Measurements from ENCODE around the gene RUSF1. TPM values are rescaled to one million over a fixed set of nuclear protein-coding genes. Genes with fewer than 3 reads are reported as not detected.
A peak's percentile ranks its signal among the peaks of the same experiment; 100 is the strongest.

The RUSF1 gene
- total and polyA plus RNA-seq, 10 of the 15 experiments (the other 5 are each of a cell fraction or from before 2014, with no cell fraction given): 0.20 to 46.3 (median 29.7) TPM

GRCh38 chr16:31505483-31505882 is 2.7 kb downstream of the RUSF1 start (continued):
- TF ChIP-seq PKNOX1 (IDR thresholded peaks at IDR 0.05): no peak
- no peak for TF ChIP-seq MYC (IDR thresholded peaks at IDR 0.05; ENCODE audit: insufficient read depth, insufficient read length, insufficient replicate concordance, low read length, severe bottlenecking)
- TF ChIP-seq NFIC (IDR thresholded peaks at IDR 0.05; ENCODE audit: low read depth, low read length): peak; percentile 70
- no peak for TF ChIP-seq POU2F2 (IDR thresholded peaks at IDR 0.05; ENCODE audit: borderline replicate concordance, low read depth, low read length)
- no peak for TF ChIP-seq POLR2AphosphoS5 (IDR thresholded peaks at IDR 0.05; ENCODE audit: low read length)
- TF ChIP-seq NKRF (conservative IDR thresholded peaks at IDR 0.05): no peak
- no peak for TF ChIP-seq BACH1 (IDR thresholded peaks at IDR 0.05; ENCODE audit: borderline replicate concordance)
- TF ChIP-seq BMI1 (IDR thresholded peaks at IDR 0.05; ENCODE audit: borderline replicate concordance): no peak
- no peak for TF ChIP-seq TAF1 (IDR thresholded peaks at IDR 0.05; ENCODE audit: borderline replicate concordance, low read depth, low read length)
- no peak for TF ChIP-seq HCFC1 (IDR thresholded peaks at IDR 0.05; ENCODE audit: low read length)
- no peak for TF ChIP-seq KLF5 (IDR thresholded peaks at IDR 0.05; ENCODE audit: partially characterized antibody)
- TF ChIP-seq GATAD2B (conservative IDR thresholded peaks at IDR 0.05; ENCODE audit: low read depth): no peak
- no peak for TF ChIP-seq SP1 (IDR thresholded peaks at IDR 0.05; ENCODE audit: low read depth, low read length)
- no peak for TF ChIP-seq YBX1 (IDR thresholded peaks at IDR 0.05)
- TF ChIP-seq SIX5 (IDR thresholded peaks at IDR 0.05; ENCODE audit: low read depth, low read length, severe bottlenecking): no peak
- peak; percentile 90 for TF ChIP-seq RUNX3 (IDR thresholded peaks at IDR 0.05; ENCODE audit: low read length)
- TF ChIP-seq CHD2 (IDR thresholded peaks at IDR 0.05; ENCODE audit: borderline replicate concordance, low read depth, low read length): no peak
- no peak for TF ChIP-seq MAX (IDR thresholded peaks at IDR 0.05; ENCODE audit: low read depth, low read length)
- TF ChIP-seq STAT1 (conservative IDR thresholded peaks at IDR 0.05): no peak
- TF ChIP-seq SUPT20H (IDR thresholded peaks at IDR 0.05; ENCODE audit: borderline replicate concordance, control insufficient read depth, low read depth, low read length): no peak
- TF ChIP-seq JUNB (IDR thresholded peaks at IDR 0.05): peak; percentile 85
- no peak for TF ChIP-seq TCF12 (IDR thresholded peaks at IDR 0.05; ENCODE audit: low read depth, low read length)
- TF ChIP-seq USF2 (IDR thresholded peaks at IDR 0.05; ENCODE audit: borderline replicate concordance, low read depth, low read length): no peak
- TF ChIP-seq RBBP5 (conservative IDR thresholded peaks at IDR 0.05): no peak
- no peak for TF ChIP-seq ATF3 (IDR thresholded peaks at IDR 0.05; ENCODE audit: borderline replicate concordance, extremely low read depth, low read depth, low read length)

Data from GM12878 (cell line).